ENCODE measurements around the gene CSNK1D.

GRCh38 chr17:82280537-82280936 is 7.0 kb upstream of the CSNK1D start:
- no peak for TF ChIP-seq EZH2 (IDR thresholded peaks at IDR 0.05; ENCODE audit: insufficient read depth, poor library complexity, severe bottlenecking)
- TF ChIP-seq EZH2phosphoT487 (IDR thresholded peaks at IDR 0.05; ENCODE audit: insufficient read depth, low read depth): no peak

Measured in GM23248 (cell line).